Endodermal cell (in vitro differentiated cells): ENCODE measurements around the gene ATXN1. TPM values are rescaled to one million over a fixed set of nuclear protein-coding genes. Genes with fewer than 3 reads are reported as not detected.

Experiments used
- DNase-seq: peaks from one replicate; pipeline ENCODE4 v3.0.0-alpha.2; 2017
- H3K27ac ChIP-seq: 2 replicates; pipeline ENCODE4 v1.5.1; 2013; ENCODE audit warnings: mild to moderate bottlenecking, low read depth, low read length, moderate library complexity
- H3K27me3 ChIP-seq: 2 replicates; pipeline ENCODE4 v1.6.1; 2013; ENCODE audit warnings: mild to moderate bottlenecking, low read length, moderate library complexity; ENCODE audit not compliant: insufficient read depth, control insufficient read depth, poor library complexity, severe bottlenecking
- H3K36me3 ChIP-seq: 2 replicates; pipeline ENCODE4 v1.7.0; 2013; ENCODE audit warnings: mild to moderate bottlenecking, low read length, moderate library complexity; ENCODE audit not compliant: control insufficient read depth, insufficient read depth
- H3K4me1 ChIP-seq: one replicate; pipeline ENCODE4 v1.7.0; 2013; ENCODE audit warnings: low read length; ENCODE audit not compliant: control insufficient read depth, insufficient read depth
- H3K4me3 ChIP-seq: 2 replicates; pipeline ENCODE4 v1.5.1; 2013; ENCODE audit warnings: mild to moderate bottlenecking, low read length, moderate library complexity
- H3K9ac ChIP-seq: 2 replicates; pipeline ENCODE4 v1.6.1; 2013; ENCODE audit warnings: mild to moderate bottlenecking, low read length, moderate library complexity; ENCODE audit not compliant: poor library complexity, severe bottlenecking; ENCODE audit errors: extremely low read depth
- H3K9me3 ChIP-seq: 2 replicates; pipeline ENCODE4 v1.6.1; 2013; ENCODE audit warnings: mild to moderate bottlenecking, low read length, moderate library complexity; ENCODE audit not compliant: control insufficient read depth
- H3K27ac Mint-ChIP-seq: 2 replicates; pipeline ENCODE4 v1.8.0; 2020; ENCODE audit warnings: mixed read lengths
- H3K27me3 Mint-ChIP-seq: 2 replicates; pipeline ENCODE4 v1.8.0; 2021; ENCODE audit warnings: mild to moderate bottlenecking, mixed read lengths; ENCODE audit not compliant: insufficient read depth
- H3K36me3 Mint-ChIP-seq: 2 replicates; pipeline ENCODE4 v1.8.0; 2020; ENCODE audit warnings: low read depth, mixed read lengths
- H3K4me1 Mint-ChIP-seq: 2 replicates; pipeline ENCODE4 v1.8.0; 2020; ENCODE audit warnings: mixed read lengths
- H3K4me3 Mint-ChIP-seq: 2 replicates; pipeline ENCODE4 v1.8.0; 2020; ENCODE audit warnings: mild to moderate bottlenecking, moderate library complexity, mixed read lengths
- H3K9me3 Mint-ChIP-seq: 2 replicates; pipeline ENCODE4 v1.8.0; 2020; ENCODE audit warnings: mild to moderate bottlenecking, mixed read lengths
- WGBS, 2 experiments: methylation state at CpG; one replicate each; pipeline versions ENCODE4 v1.1.5 to v1.1.7; 2013; ENCODE audit warnings: missing lambda C conversion rate in 2 of 2, mixed read lengths in 1 of 2; ENCODE audit not compliant: insufficient coverage in 1 of 2, insufficient read length in 1 of 2; 5-methylcytosine and 5-hydroxymethylcytosine counted together
- total RNA-seq, 2 donors: library from RNA; stranded (reverse); fragmentation: NEBNext Ultra II Directional in 1 of 2; extraction: Animal tissue kit (Norgen Biotek cat#: 25700) in 1 of 2; gene quantifications; 2 replicates in 1 of 2; 3 replicates in 1 of 2; pipeline ENCODE4 v1.2.1, GENCODE V29; 2021
- TF ChIP-seq, protein P1 (sequence below): fragments of 200-600 bp; sonication (generic); conservative IDR thresholded peaks from 2 replicates; pipeline ENCODE4 v1.5.0; 2021; ENCODE audit warnings: antibody characterized with exemption, mild to moderate bottlenecking

Gene ATXN1
- total RNA-seq, 2 donors from 2014 or later, result 10.4 to 15.9 TPM

DNA sequence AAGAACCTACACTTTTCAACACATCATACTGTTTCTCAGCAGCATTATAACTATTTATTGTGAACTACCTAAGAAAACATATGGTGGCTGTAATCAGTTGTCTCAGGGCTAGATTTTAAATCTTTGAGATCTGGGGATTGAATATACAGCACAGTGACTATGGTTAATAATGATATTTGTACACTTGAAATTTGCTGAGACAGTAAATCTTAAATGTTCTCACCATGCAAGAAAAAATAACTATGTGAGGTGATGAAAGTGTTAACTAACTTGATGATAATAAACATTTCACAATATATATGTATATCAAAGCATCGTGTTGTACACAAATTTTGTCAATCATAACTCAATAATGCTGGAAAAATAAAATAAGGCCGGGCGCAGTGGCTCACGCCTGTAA lies 113.8 kb downstream of the ATXN1 start:
- Histone ChIP-seq H3K9me3 (no peaks in the 10 kb centered on the region), H3K4me3 (no peak overlapping the region), H3K27me3 (no peaks in the 10 kb centered on the region), H3K4me1 (peaks cover 4% of the 10 kb centered on the region), H3K27ac (no peak overlapping the region), H3K9ac (no peak overlapping the region), H3K36me3 (no peaks in the 10 kb centered on the region)
- TF ChIP-seq, protein P1, sequence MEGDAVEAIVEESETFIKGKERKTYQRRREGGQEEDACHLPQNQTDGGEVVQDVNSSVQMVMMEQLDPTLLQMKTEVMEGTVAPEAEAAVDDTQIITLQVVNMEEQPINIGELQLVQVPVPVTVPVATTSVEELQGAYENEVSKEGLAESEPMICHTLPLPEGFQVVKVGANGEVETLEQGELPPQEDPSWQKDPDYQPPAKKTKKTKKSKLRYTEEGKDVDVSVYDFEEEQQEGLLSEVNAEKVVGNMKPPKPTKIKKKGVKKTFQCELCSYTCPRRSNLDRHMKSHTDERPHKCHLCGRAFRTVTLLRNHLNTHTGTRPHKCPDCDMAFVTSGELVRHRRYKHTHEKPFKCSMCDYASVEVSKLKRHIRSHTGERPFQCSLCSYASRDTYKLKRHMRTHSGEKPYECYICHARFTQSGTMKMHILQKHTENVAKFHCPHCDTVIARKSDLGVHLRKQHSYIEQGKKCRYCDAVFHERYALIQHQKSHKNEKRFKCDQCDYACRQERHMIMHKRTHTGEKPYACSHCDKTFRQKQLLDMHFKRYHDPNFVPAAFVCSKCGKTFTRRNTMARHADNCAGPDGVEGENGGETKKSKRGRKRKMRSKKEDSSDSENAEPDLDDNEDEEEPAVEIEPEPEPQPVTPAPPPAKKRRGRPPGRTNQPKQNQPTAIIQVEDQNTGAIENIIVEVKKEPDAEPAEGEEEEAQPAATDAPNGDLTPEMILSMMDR, result no peak
- Mint-ChIP-seq H3K4me1 (peaks cover 15% of the 10 kb centered on the region), H3K27ac (no peak overlapping the region), H3K36me3 (peaks cover 4% of the 10 kb centered on the region), H3K4me3 (no peak overlapping the region), H3K27me3 (no peaks in the 10 kb centered on the region), H3K9me3 (no peaks in the 10 kb centered on the region)
- WGBS, 2 experiments, result 89 to 96% methylated on average over 4 of the region's 4 CpGs
- no peak for DNase-seq

DNA sequence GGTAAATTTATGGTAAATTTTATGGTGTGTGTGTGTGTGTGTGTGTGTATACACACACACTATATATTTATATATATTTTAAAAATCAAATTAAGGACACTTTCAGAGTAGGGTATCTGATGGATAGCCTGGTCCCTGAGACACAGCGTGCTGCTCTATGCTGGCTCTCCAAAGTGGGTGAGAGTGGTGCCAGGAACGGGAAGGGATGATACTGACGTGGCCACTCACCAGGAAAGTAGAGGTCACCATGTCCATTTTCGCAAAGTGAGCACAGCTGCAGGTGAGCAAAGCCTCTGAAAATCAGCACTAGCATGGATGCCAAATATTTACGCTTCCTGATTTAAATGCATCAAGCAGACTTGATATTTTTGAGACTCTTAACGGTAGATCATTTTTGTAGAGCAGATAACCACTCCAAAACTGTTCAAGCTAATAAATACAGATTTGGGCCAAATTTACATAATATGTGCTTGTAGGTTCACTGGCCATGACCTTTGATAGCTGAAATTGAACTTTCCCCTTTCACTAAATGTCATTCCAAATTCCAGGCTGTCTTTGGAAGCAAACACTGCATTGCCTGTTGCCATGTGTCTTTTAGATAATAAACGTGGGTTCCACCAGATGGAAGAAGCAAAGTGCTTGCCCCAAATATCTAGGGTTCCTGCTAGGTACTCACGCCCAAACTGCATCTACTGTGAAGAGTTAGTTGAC lies 116.6 kb downstream of the ATXN1 start:
- Mint-ChIP-seq H3K27me3 (no peaks in the 10 kb centered on the region), H3K27ac (no peak overlapping the region), H3K9me3 (no peaks in the 10 kb centered on the region), H3K36me3 (peaks cover 12% of the 10 kb centered on the region), H3K4me3 (no peak overlapping the region), H3K4me1 (peaks cover 10% of the 10 kb centered on the region)
- no peaks in the 10 kb centered on the region for H3K9me3 ChIP-seq
- H3K9ac ChIP-seq, result no peak overlapping the region
- TF ChIP-seq, protein P1, result no peak
- H3K27ac ChIP-seq, result no peak overlapping the region
- H3K36me3 ChIP-seq, result no peaks in the 10 kb centered on the region
- no peak overlapping the region for H3K4me3 ChIP-seq
- H3K4me1 ChIP-seq, result no peaks in the 10 kb centered on the region
- 92 to 95% methylated on average over 8 of the region's 8 CpGs for WGBS, 2 experiments
- H3K27me3 ChIP-seq, result no peaks in the 10 kb centered on the region
- DNase-seq, result no peak

DNA sequence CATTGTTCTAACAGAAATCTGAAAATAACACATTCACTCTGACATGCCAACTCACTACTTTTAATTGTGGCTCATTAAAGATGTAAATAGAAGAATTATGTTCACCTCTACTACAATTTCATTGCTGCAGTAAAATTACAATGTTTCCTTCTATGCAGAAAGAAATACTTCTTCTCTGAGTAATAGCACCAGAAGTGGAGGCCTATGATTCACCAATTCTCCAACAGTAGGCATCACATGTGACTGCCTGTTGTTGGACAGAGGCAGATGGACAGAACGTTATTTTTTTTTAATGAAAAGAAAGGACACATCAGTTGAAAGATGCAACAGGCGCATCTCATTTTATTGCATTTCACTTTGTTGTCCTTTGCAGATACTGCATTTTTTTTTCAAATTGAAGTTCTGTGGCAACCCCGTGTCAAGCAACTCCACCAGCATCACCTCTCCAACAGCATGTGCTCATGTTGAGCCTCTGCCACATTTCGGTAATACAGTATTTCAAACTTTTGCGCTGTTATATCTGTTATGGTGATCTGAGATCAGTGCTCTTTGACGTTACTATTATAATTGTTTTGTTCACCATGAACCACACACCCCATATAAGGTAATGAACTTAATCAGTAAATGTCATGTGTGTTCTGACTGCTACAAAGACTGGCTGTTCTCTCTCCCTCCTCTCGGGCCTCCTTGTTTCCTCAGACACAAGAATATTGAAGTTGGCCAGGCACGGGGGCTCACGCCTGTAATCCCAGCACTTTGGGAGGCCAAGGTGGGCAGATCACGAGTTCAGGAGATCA lies 121.4 kb downstream of the ATXN1 start:
- H3K9ac ChIP-seq, result no peak overlapping the region
- Mint-ChIP-seq H3K27me3 (no peaks in the 10 kb centered on the region), H3K27ac (no peak overlapping the region), H3K4me1 (peaks cover 5% of the 10 kb centered on the region), H3K36me3 (peaks cover 19% of the 10 kb centered on the region), H3K9me3 (no peaks in the 10 kb centered on the region), H3K4me3 (no peak overlapping the region)
- H3K27ac ChIP-seq, result no peak overlapping the region
- TF ChIP-seq, protein P1, result no peak
- H3K36me3 ChIP-seq, result no peaks in the 10 kb centered on the region
- no peak for DNase-seq
- H3K9me3 ChIP-seq, result no peaks in the 10 kb centered on the region
- 89 to 95% methylated on average over 9 to 10 of the region's 10 CpGs for WGBS, 2 experiments
- H3K4me3 ChIP-seq, result no peak overlapping the region
- no peaks in the 10 kb centered on the region for H3K27me3 ChIP-seq
- no peaks in the 10 kb centered on the region for H3K4me1 ChIP-seq
